Stimulated activated CD4-positive, alpha-beta T cell treated with anti-CD3 and anti-CD28 coated beads, Interleukin-12 subunit alpha, Interleukin-12 subunit beta, amount 100 ng/mL, for 4 hours (primary cell): ENCODE measurements around the gene DDX39A.
"Not testable (repeated sequence)": the region's sequence is repeated elsewhere in the genome, so short reads cannot be mapped to it uniquely, and the experiment has no call there.

Experiments
- DNase-seq: peaks from one replicate; pipeline ENCODE4 v3.0.0-alpha.2; 2020

The DDX39A gene

GRCh38 chr19:14419106-14419813 is at the start of gene DDX39A:
Gene DDX39A (minus strand): TSS chr19:14419341. CDS start chr19:14413220, 6,121 bp downstream.
- peak; percentile 90 for DNase-seq

- DNase-seq, result no peak
Measured at GRCh38 chr19:14467816-14468215, 48.7 kb upstream of the DDX39A start.

- no peak for DNase-seq
Measured at GRCh38 chr19:14467391-14467790, 48.2 kb upstream of the DDX39A start.

DNA sequence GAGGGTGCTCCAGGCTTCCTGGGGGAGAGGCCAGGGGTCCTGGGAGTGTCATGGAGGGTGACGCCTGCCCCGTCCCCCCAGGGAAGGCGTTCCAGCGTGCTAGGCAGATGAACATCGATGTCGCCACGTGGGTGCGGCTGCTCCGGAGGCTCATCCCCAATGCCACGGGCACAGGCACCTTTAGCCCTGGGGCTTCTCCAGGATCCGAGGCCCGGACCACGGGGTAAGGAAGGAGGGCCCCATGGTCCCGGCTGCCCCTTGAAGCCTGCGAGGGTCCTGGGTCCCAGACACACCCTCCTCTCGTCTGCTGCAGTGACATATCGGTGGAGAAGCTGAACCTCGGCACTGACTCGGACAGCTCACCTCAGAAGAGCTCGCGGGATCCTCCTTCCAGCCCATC is 44.6 kb upstream of the DDX39A start:
- DNase-seq, result no peak

DNA sequence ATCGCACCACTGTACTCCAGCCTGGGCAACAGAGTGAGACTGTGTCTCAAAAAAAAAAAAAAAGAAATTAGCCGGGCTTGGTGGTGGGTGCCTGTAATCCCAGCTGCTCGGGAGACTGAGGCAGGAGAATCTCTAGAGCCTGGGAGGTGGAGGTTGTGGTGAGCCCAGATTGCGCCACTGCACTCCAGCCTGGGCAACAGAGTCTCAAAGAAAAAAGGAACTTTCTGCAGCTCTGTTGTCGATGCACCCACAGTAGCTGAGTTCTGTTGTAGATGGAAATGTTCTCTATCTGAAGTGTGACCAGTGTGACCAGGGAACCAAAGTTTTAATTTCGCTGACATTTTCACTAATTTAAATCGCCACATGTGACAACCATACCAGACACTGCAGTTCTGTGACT is 43.3 kb upstream of the DDX39A start:
- not testable (repeated sequence) for DNase-seq

GRCh38 chr19:14460935-14461334 is 41.8 kb upstream of the DDX39A start:
- no peak for DNase-seq

DNA sequence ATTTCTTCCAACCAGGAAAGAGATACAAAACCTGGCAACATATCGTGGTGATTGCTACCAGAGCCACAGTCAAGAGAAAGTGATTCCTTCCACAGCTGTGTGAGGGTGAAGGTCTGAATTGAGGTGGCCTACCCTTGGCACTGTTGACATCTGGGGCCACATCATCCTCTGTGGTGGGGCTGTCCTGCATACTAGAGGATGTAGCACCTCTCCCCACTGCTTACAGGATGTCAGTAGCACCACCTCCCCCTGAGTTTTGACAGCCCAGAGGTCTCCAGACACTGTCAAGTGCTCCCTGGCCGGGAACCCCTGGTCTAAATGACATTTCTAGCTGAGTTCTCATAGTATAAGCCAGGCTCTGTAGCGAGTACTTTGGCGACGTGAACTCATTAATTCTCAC is 40.6 kb upstream of the DDX39A start:
- DNase-seq, result no peak

- DNase-seq, result not testable (repeated sequence)
Measured at GRCh38 chr19:14452303-14452702, 33.2 kb upstream of the DDX39A start.

- DNase-seq, result no peak
Measured at GRCh38 chr19:14450876-14451275, 31.7 kb upstream of the DDX39A start.

DNA sequence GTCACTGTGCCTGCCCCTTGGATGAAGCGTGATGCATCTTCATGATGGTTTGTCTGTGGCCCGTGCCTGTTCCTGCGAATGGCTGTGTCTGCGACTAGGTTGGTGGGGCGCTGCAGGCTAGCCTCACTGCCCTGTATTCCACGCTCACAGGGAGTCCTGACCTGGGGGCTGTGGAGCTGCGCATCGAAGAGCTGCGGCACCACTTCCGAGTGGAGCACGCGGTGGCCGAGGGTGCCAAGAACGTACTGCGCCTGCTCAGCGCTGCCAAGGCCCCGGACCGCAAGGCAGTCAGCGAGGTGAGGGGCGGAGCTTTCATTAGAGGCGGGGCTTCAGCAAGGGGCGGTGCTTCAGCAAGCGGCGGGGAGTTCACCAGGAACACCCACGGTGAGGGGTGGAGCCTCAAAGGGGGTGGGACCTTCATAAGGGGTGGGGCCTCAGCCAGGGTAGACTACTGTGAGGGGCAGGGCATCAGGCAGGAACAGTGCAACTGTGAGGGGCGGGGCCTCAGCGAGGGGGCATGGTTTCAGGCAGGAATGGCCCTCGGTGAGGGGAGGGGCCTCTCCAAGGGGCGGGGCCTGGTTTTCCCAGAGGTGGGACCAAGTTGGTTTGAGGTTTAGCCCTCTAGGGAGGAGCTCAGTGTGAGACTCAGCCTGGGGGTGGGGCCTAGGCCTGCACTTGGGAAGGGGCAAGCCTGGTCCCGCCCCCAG is 31.2 kb upstream of the DDX39A start:
- peak; percentile 48 for DNase-seq

DNA sequence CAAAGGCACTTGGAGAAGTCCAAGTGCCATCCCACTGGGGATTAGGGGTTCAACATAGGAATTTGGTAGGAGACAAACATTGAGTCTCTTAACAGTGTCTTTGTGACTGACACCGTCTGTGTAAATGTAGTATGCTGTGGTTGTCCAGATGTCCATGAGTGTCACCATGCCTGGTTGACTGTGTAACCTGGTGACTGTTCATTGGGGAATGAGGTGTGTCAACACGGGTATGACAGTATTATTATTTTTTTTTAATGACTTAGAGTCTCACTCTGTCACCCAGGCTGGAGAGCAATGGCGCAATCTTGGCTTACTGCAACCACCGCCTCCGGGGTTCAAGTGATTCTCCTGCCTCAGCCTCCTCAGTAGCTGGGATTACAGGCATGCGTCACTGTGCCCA is 30.2 kb upstream of the DDX39A start:
- no peak for DNase-seq

GRCh38 chr19:14446336-14447036 is 27.3 kb upstream of the DDX39A start:
- DNase-seq, result no peak

DNA sequence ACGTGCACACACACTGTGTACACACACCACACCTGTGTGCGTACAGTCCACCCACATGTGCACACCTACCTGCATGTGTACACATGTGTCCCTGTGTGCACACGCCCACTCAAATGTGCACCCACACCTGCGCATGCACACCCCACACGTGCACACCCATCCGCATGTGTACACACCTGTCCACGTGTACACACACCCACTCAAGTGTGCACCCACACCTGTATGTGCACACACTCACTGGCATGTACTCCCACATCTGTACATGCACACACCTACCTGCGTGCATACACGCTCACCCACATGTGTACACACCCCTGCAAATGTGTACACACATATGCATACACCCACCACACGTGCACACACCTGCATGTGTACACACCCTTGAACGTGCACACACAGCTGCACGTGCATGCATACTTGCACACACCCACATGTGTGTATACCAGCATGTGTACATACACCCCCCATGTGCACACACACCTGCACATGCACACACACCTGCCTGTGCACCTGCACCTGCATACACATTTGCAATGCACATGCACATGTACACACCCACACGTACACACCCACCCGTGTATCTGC is 24.6 kb upstream of the DDX39A start:
- no peak for DNase-seq

DNA sequence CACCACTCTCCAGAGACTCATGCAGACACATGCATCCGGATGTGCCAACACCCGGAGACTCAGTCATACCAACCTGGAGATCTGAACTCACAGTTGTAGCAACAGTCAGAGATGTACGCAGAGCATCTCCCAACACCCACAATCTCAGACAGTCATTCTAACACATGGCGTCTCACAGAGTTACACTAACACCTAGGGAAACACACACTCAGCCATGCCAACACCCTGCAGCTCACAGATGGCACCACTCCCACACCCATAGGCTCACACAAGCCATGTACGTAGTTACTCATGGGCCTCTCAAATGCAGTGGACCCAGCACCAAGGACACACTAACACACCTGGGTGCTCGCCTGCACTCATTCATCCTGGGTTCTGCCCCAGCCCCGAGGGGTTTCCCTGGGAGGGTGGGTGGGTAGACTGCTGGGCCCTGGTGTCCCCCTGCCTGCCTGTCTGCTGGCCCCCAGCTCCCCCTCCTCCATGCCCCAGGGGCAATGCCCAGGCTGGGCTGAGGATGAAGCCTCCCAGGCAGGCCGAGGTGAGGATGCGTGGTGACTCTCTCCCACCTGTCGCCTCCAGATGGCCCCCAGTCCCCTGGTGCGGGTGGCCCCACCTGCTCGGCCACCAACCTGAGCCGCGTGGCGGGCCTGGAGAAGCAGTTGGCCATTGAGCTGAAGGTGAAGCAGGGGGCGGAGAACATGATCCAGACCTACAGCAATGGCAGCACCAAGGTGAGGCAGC is 23.9 kb upstream of the DDX39A start:
- no peak for DNase-seq

GRCh38 chr19:14441041-14441938 is 22.1 kb upstream of the DDX39A start:
- DNase-seq, result no peak

DNA sequence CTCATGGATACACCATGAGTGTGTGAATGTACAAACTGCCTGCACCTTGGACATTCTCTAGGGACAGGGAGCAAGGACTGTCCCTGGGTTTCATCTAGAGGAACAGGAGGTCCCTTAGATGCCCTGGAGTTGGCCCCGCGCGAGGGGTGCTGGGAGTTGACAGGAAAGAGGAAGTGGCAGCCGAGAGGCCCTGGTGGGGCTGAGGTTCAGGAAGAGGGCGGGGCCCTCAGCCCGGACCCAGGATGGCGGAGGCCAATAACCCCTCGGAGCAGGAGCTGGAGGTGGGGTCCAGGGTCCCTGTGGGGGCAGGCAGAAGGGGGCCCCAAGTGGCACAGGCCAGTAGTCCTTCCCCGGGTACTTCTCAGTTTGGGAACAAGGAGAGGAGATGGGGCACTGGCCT is 20.9 kb upstream of the DDX39A start:
- peak; percentile 70 for DNase-seq

DNA sequence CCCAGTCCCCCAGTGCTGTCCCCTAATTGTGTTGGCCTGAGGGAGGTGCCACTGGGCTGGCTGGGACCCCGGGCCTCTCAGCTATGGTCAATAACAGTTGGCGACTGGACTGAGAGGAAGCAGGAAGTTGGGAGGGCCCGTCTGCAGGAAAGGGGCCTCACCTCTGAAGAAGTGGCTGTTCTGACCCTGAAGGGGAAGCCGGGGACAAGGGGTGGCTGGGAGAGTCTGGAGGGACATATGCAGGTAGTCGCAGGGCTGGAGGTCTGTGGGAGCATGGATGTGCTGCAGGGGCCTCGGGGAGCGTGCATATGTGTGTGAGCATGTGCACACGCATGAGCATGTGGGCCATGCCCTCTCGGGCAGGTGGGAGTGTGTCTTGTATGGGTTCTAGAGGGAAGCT is 19.9 kb upstream of the DDX39A start:
- no peak for DNase-seq

GRCh38 chr19:14437578-14438140 is 18.5 kb upstream of the DDX39A start:
- no peak for DNase-seq

- no peak for DNase-seq
Measured at GRCh38 chr19:14435320-14436050, 16.3 kb upstream of the DDX39A start.

- peak; percentile 35 for DNase-seq
Measured at GRCh38 chr19:14434543-14435319, 15.6 kb upstream of the DDX39A start.
